CD4-positive, alpha-beta T cell (primary cell): ENCODE data around the gene KIAA1328. TPM values are rescaled to one million over a fixed set of nuclear protein-coding genes. Genes with fewer than 3 reads are reported as not detected.
A peak's percentile ranks its signal among the peaks of the same experiment; 100 is the strongest.

Experiments used
- ATAC-seq: fragments of 200-7000 bp; cut with Tn5 transposase; one replicate; pipeline ENCODE4 v1.10.0; 2022; ENCODE audit warnings: mild to moderate bottlenecking; ENCODE audit not compliant: poor library complexity
- CTCF ChIA-PET: fragments of 350-600 bp; sonication (Branson Sonifier 250); formaldehyde crosslinking; loops from one replicate; lab custom pipeline; 2021; ENCODE audit warnings: antibody characterized with exemption, inconsistent platforms; lab: Charles Lee
- POLR2A ChIA-PET: fragments of 350-600 bp; sonication (Branson Sonifier 250); formaldehyde crosslinking; loops from one replicate; lab custom pipeline; 2021; ENCODE audit warnings: antibody characterized with exemption, inconsistent platforms; lab: Charles Lee
- DNase-seq, 14 experiments: peaks; one replicate each; pipeline ENCODE4 v3.0.0-alpha.2; 2013 to 2020; ENCODE audit warnings: mixed read lengths in 2 of 14
- H3K27ac ChIP-seq, 2 donors: one replicate each; pipeline versions ENCODE4 v1.5.1 to v1.7.0; 2013; ENCODE audit warnings: low read length in 2 of 2, low read depth in 1 of 2, mild to moderate bottlenecking in 1 of 2
- H3K27me3 ChIP-seq, 2 experiments: 1 replicate in 1 of 2; 2 replicates in 1 of 2; pipeline versions ENCODE4 v1.6.1 to v1.7.0; 2013; ENCODE audit warnings: low read length in 2 of 2, control low read depth in 1 of 2, mild to moderate bottlenecking in 1 of 2, moderate library complexity in 1 of 2; ENCODE audit not compliant: insufficient read depth in 2 of 2, control insufficient read depth in 1 of 2
- H3K36me3 ChIP-seq: one replicate; pipeline ENCODE4 v1.6.1; 2013; ENCODE audit warnings: low read length, control low read depth; ENCODE audit not compliant: insufficient read depth
- H3K4me1 ChIP-seq: one replicate; pipeline ENCODE4 v1.6.1; 2013; ENCODE audit warnings: low read length, control low read depth; ENCODE audit not compliant: insufficient read depth
- H3K4me3 ChIP-seq: one replicate; pipeline ENCODE4 v1.5.1; 2013; ENCODE audit warnings: mild to moderate bottlenecking, low read length, moderate library complexity
- H3K9me3 ChIP-seq, 2 experiments: 1 replicate in 1 of 2; 2 replicates in 1 of 2; pipeline versions ENCODE4 v1.6.1 to v1.7.0; 2013; ENCODE audit warnings: low read length in 2 of 2, mild to moderate bottlenecking in 2 of 2, control low read depth in 1 of 2, moderate library complexity in 1 of 2; ENCODE audit not compliant: control insufficient read depth in 1 of 2, insufficient read depth in 1 of 2
- H3K27ac Mint-ChIP-seq: one replicate; pipeline ENCODE4 v1.8.0; 2020; ENCODE audit warnings: mixed read lengths
- H3K27me3 Mint-ChIP-seq: one replicate; pipeline ENCODE4 v1.8.0; 2021; ENCODE audit warnings: mixed read lengths
- H3K36me3 Mint-ChIP-seq: one replicate; pipeline ENCODE4 v1.8.0; 2021; ENCODE audit warnings: low read depth, mixed read lengths
- H3K4me1 Mint-ChIP-seq: one replicate; pipeline ENCODE4 v1.8.0; 2021; ENCODE audit warnings: low read depth, mixed read lengths
- H3K4me3 Mint-ChIP-seq: one replicate; pipeline ENCODE4 v1.8.0; 2020; ENCODE audit warnings: mild to moderate bottlenecking, mixed read lengths
- H3K9me3 Mint-ChIP-seq: one replicate; pipeline ENCODE4 v1.8.0; 2020; ENCODE audit warnings: mixed read lengths
- intact Hi-C, 2 experiments: fragments of 100-400 bp; cut with DNase I in 1 of 2; cut with micrococcal nuclease in 1 of 2; formaldehyde crosslinking; loops; one replicate each; pipeline versions ENCODE4 v1.15.1 to v1.9.0; 2023 to 2025; cut with DNase I, micrococcal nuclease
- total RNA-seq, 174 experiments: library from RNA in 2 of 174; stranded (reverse) in 2 of 174; gene quantifications; one replicate each; pipeline ENCODE4 v1.2.3 and lab custom pipeline; 2021 to 2026
- TF ChIP-seq, protein P1 (sequence below): fragments of 200-600 bp; IDR thresholded peaks from one replicate; pipeline ENCODE4 v1.8.0; 2022; ENCODE audit warnings: antibody characterized with exemption, mild to moderate bottlenecking

KIAA1328 gene
- total RNA-seq, 2 experiments from 2014 or later = 8.7 to 9.4 TPM

- intact Hi-C loops = loop anchor here (5.0 to 10.0 kb wide), 5 partner anchors 699 to 1582 kb away; partner anchors contain the start of genes RMP24 (in 2 of the 2), ELP2 (in 1 of the 2), INO80C (in 1 of the 2) and SLC39A6 (in 1 of the 2)
- H3K9me3 ChIP-seq = no peaks in the 10 kb centered on the region
- H3K4me3 ChIP-seq = no peak overlapping the region
- DNase-seq (no peak), ATAC-seq (no peak)
- H3K4me1 Mint-ChIP-seq = peaks cover 53% of the 10 kb centered on the region
- POLR2A ChIA-PET = interaction anchor here (0.6 kb wide), 1 partner anchor 1465 kb away, joined by 5 read pairs; no protein-coding TSS in a partner anchor
- peaks cover 5% of the 10 kb centered on the region for H3K36me3 Mint-ChIP-seq
- CTCF ChIA-PET = no interaction called here
- peaks cover 24% of the 10 kb centered on the region for H3K4me1 ChIP-seq
- no peak overlapping the region for H3K27ac ChIP-seq
- peak overlapping the region; percentile 16 for H3K4me3 Mint-ChIP-seq
- peak overlapping the region; percentile 73 for H3K27ac Mint-ChIP-seq
- no peaks in the 10 kb centered on the region for H3K27me3 ChIP-seq
- H3K36me3 ChIP-seq = no peaks in the 10 kb centered on the region
- no peaks in the 10 kb centered on the region for H3K9me3 Mint-ChIP-seq
- TF ChIP-seq, protein P1, sequence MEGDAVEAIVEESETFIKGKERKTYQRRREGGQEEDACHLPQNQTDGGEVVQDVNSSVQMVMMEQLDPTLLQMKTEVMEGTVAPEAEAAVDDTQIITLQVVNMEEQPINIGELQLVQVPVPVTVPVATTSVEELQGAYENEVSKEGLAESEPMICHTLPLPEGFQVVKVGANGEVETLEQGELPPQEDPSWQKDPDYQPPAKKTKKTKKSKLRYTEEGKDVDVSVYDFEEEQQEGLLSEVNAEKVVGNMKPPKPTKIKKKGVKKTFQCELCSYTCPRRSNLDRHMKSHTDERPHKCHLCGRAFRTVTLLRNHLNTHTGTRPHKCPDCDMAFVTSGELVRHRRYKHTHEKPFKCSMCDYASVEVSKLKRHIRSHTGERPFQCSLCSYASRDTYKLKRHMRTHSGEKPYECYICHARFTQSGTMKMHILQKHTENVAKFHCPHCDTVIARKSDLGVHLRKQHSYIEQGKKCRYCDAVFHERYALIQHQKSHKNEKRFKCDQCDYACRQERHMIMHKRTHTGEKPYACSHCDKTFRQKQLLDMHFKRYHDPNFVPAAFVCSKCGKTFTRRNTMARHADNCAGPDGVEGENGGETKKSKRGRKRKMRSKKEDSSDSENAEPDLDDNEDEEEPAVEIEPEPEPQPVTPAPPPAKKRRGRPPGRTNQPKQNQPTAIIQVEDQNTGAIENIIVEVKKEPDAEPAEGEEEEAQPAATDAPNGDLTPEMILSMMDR = no peak
- no peaks in the 10 kb centered on the region for H3K27me3 Mint-ChIP-seq
Measured at GRCh38 chr18:36826556-36826955, 2.4 kb upstream of the KIAA1328 start.

GRCh38 chr18:36828157-36828629 lies 734 bp upstream of the KIAA1328 start:
- peak; percentile 1 to 56 (median 15) for DNase-seq
- peaks cover 59% of the 10 kb centered on the region for H3K4me1 Mint-ChIP-seq

GRCh38 chr18:36829362-36830157 lies 633 bp downstream of the KIAA1328 start:
- CTCF ChIA-PET = interaction anchor here (0.6 to 1.2 kb wide), 4 partner anchors 12 to 763 kb away, joined by 3 to 4 read pairs (median 3); no protein-coding TSS in a partner anchor
- Mint-ChIP-seq H3K36me3 (peaks cover 5% of the 10 kb centered on the region), H3K27me3 (no peaks in the 10 kb centered on the region), H3K9me3 (no peaks in the 10 kb centered on the region), H3K27ac (peak overlapping the region; percentile 73), H3K4me3 (peak overlapping the region; percentile 87), H3K4me1 (peaks cover 56% of the 10 kb centered on the region)
- H3K4me3 ChIP-seq = peak overlapping the region; percentile 86
- H3K9me3 ChIP-seq = no peaks in the 10 kb centered on the region
- H3K27ac ChIP-seq = peak overlapping the region; percentile 58 to 78
- POLR2A ChIA-PET = interaction anchor here (0.9 to 2.2 kb wide), 5 partner anchors 15 to 1589 kb away, joined by 3 to 12 read pairs (median 5); partner anchors contain the start of genes ELP2, INO80C, SLC39A6 and ZNF397
- TF ChIP-seq, protein P1 = no peak
- H3K4me1 ChIP-seq = peaks cover 24% of the 10 kb centered on the region
- ATAC-seq = no peak
- H3K36me3 ChIP-seq = no peaks in the 10 kb centered on the region
- intact Hi-C loops = loop anchor here (2.0 to 10.0 kb wide), 6 partner anchors 702 to 1585 kb away; partner anchors contain the start of genes RMP24 (in 2 of the 2), ELP2 (in 1 of the 2), INO80C (in 1 of the 2) and RPRD1A (in 1 of the 2)
- no peaks in the 10 kb centered on the region for H3K27me3 ChIP-seq
- DNase-seq = no peak

More at GRCh38 chr18:36828157-36828629, 734 bp upstream of the KIAA1328 start:
- Mint-ChIP-seq H3K36me3 (peaks cover 5% of the 10 kb centered on the region), H3K4me3 (peak overlapping the region; percentile 87), H3K27ac (peak overlapping the region; percentile 73), H3K9me3 (no peaks in the 10 kb centered on the region), H3K27me3 (no peaks in the 10 kb centered on the region)
- H3K9me3 ChIP-seq = no peaks in the 10 kb centered on the region
- H3K27ac ChIP-seq = peak overlapping the region; percentile 58 to 63
- H3K4me1 ChIP-seq = peaks cover 24% of the 10 kb centered on the region
- ATAC-seq = peak; percentile 0
- H3K36me3 ChIP-seq = no peaks in the 10 kb centered on the region
- no peaks in the 10 kb centered on the region for H3K27me3 ChIP-seq
- TF ChIP-seq, protein P1 = no peak
- ChIA-PET POLR2A (interaction anchor here (0.9 to 2.2 kb wide), 4 partner anchors 16 to 1588 kb away, joined by 4 to 12 read pairs (median 6); partner anchors contain the start of genes ELP2, INO80C, SLC39A6 and ZNF397), CTCF (interaction anchor here (0.8 to 1.2 kb wide), 2 partner anchors 11 to 25 kb away, joined by 3 to 4 read pairs; no protein-coding TSS in a partner anchor)
- intact Hi-C loops = loop anchor here (2.0 to 10.0 kb wide), 6 partner anchors 701 to 1583 kb away; partner anchors contain the start of genes RMP24 (in 2 of the 2), ELP2 (in 1 of the 2), INO80C (in 1 of the 2) and RPRD1A (in 1 of the 2)
- H3K4me3 ChIP-seq = peak overlapping the region; percentile 86
